ENCODE data around the gene DMD. TPM values are rescaled to one million over a fixed set of nuclear protein-coding genes. Genes with fewer than 3 reads are reported as not detected.

The DMD gene
- total RNA-seq, 1 donor from 2014 or later, result 131 TPM

- intact Hi-C loops (cut with micrococcal nuclease), result no loop called here
- ATAC-seq (no peak), DNase-seq (no peak)
These were observed 1500.2 kb downstream of the DMD start for GRCh38 chrX:31711166-31711565.

GRCh38 chrX:31708116-31708515 is 1503.2 kb downstream of the DMD start:
- no peak for ATAC-seq
- no peak for DNase-seq
- intact Hi-C loops (cut with micrococcal nuclease), result no loop called here

- ATAC-seq (no peak), DNase-seq (no peak)
- intact Hi-C loops (cut with micrococcal nuclease), result no loop called here
These were observed 1504.9 kb downstream of the DMD start for GRCh38 chrX:31706466-31706865.

GRCh38 chrX:31705816-31706215 is 1505.5 kb downstream of the DMD start:
- ATAC-seq (no peak), DNase-seq (no peak)
- intact Hi-C loops (cut with micrococcal nuclease), result no loop called here

GRCh38 chrX:31704938-31705337 is 1506.4 kb downstream of the DMD start:
- DNase-seq (no peak), ATAC-seq (no peak)
- intact Hi-C loops (cut with micrococcal nuclease), result no loop called here

- ATAC-seq, result no peak
- intact Hi-C loops (cut with micrococcal nuclease), result no loop called here
These were observed 1509.1 kb downstream of the DMD start for GRCh38 chrX:31702222-31702621.

GRCh38 chrX:31697294-31697916 is 1513.9 kb downstream of the DMD start:
- no peak for ATAC-seq
- no peak for DNase-seq
- intact Hi-C loops (cut with micrococcal nuclease), result no loop called here

More at GRCh38 chrX:31702222-31702621, 1509.1 kb downstream of the DMD start:
- DNase-seq, result no peak

- intact Hi-C loops (cut with micrococcal nuclease), result no loop called here
- ATAC-seq (no peak), DNase-seq (no peak)
These were observed 1531.5 kb downstream of the DMD start for GRCh38 chrX:31679861-31680260.

GRCh38 chrX:31670245-31670644 is 1541.1 kb downstream of the DMD start:
- DNase-seq (no peak), ATAC-seq (no peak)
- intact Hi-C loops (cut with micrococcal nuclease), result no loop called here

- DNase-seq (no peak), ATAC-seq (no peak)
- intact Hi-C loops (cut with micrococcal nuclease), result loop anchor here (10.0 kb wide), 1 partner anchor 451 kb away; no protein-coding TSS in a partner anchor
These were observed 1545.9 kb downstream of the DMD start for GRCh38 chrX:31665454-31665853.

- DNase-seq (no peak), ATAC-seq (no peak)
- intact Hi-C loops (cut with micrococcal nuclease), result loop anchor here (10.0 kb wide), 1 partner anchor 448 kb away; no protein-coding TSS in a partner anchor
These were observed 1548.2 kb downstream of the DMD start for GRCh38 chrX:31663172-31663571.

GRCh38 chrX:31661280-31661810 is 1550.0 kb downstream of the DMD start:
- ATAC-seq (no peak), DNase-seq (no peak)
- intact Hi-C loops (cut with micrococcal nuclease), result loop anchor here (10.0 kb wide), 1 partner anchor 447 kb away; no protein-coding TSS in a partner anchor

- no peak for ATAC-seq
These were observed 1553.0 kb downstream of the DMD start for GRCh38 chrX:31658360-31658759.

GRCh38 chrX:31656013-31656412 is 1555.3 kb downstream of the DMD start:
- ATAC-seq (no peak), DNase-seq (no peak)
- intact Hi-C loops (cut with micrococcal nuclease), result no loop called here

More at GRCh38 chrX:31658360-31658759, 1553.0 kb downstream of the DMD start:
- intact Hi-C loops (cut with micrococcal nuclease), result no loop called here
- no peak for DNase-seq

GRCh38 chrX:31653422-31653821 is 1557.9 kb downstream of the DMD start:
- DNase-seq (no peak), ATAC-seq (no peak)
- intact Hi-C loops (cut with micrococcal nuclease), result no loop called here

- peak; percentile 31 for ATAC-seq
- DNase-seq, result no peak
- intact Hi-C loops (cut with micrococcal nuclease), result no loop called here
These were observed 1558.7 kb downstream of the DMD start for GRCh38 chrX:31652650-31653049.

- intact Hi-C loops (cut with micrococcal nuclease), result no loop called here
- DNase-seq (no peak), ATAC-seq (no peak)
These were observed 1562.1 kb downstream of the DMD start for GRCh38 chrX:31649201-31649600.

GRCh38 chrX:31633349-31633748 is 1578.0 kb downstream of the DMD start:
- intact Hi-C loops (cut with micrococcal nuclease), result no loop called here
- DNase-seq, result no peak

GRCh38 chrX:31629195-31629594 is 1582.2 kb downstream of the DMD start:
- ATAC-seq (no peak), DNase-seq (peak; percentile 10)
- intact Hi-C loops (cut with micrococcal nuclease), result no loop called here

More at GRCh38 chrX:31633349-31633748, 1578.0 kb downstream of the DMD start:
- ATAC-seq, result no peak

- no peak for DNase-seq
- intact Hi-C loops (cut with micrococcal nuclease), result no loop called here
- no peak for ATAC-seq
These were observed 1602.2 kb downstream of the DMD start for GRCh38 chrX:31609130-31609529.

GRCh38 chrX:31608638-31609037 is 1602.7 kb downstream of the DMD start:
- intact Hi-C loops (cut with micrococcal nuclease), result no loop called here
- DNase-seq (no peak), ATAC-seq (no peak)
